Measurements from ENCODE around the gene CD200R1.
A peak's percentile ranks its signal among the peaks of the same experiment; 100 is the strongest.

CD200R1 gene

GRCh38 chr3:112974894-112975293 is at the start of gene CD200R1:
Gene CD200R1 (minus strand): TSS chr3:112975103. CDS start chr3:112974857, 246 bp downstream.
- DNase-seq (ENCODE audit: low read depth in 1 of 2, low spot score in 1 of 2): no peak

GRCh38 chr3:113021471-113021870 is 46.6 kb upstream of the CD200R1 start:
- DNase-seq (ENCODE audit: low read depth in 1 of 2, low spot score in 1 of 2): no peak

GRCh38 chr3:113019182-113020137 is 44.6 kb upstream of the CD200R1 start:
- DNase-seq (ENCODE audit: low read depth in 1 of 2, low spot score in 1 of 2): peak; percentile 62 to 81

DNA sequence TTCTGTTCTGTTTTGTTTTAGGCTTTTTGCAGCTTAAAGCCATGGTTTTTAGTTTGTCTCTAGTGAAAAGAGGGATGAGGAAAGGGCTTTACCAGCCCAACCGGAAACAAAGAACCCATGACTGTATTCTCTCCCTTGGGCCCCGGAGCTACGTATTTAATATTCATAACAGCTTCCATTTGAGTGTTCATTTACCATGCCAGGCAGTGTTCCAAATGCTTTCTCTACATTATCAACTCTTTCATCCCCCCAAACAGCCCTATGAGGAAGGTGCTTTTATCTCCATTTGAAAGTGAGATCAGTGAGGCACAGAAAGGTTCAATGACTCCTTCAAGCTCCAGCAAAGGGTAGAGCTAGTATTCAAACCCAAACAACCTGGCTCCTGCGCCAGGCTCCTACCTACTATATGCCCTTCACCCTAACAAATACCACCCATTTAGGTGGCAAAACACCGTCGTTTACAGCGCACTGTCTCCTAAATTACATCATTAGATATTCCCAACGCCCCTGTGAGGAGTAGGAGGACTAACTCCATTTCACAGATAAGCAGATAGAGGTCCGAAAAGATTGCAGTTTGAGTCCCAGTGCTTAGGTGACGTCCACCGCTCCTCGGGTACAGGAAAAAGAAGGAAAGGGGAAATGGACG is 43.8 kb upstream of the CD200R1 start:
- DNase-seq (ENCODE audit: low read depth in 1 of 2, low spot score in 1 of 2): no peak

- DNase-seq (ENCODE audit: low read depth in 1 of 2, low spot score in 1 of 2): no peak
These were observed 38.7 kb upstream of the CD200R1 start for GRCh38 chr3:113013593-113013992.

GRCh38 chr3:113008117-113008516 is 33.2 kb upstream of the CD200R1 start:
- no peak for DNase-seq (ENCODE audit: low read depth in 1 of 2, low spot score in 1 of 2)

- DNase-seq (ENCODE audit: low read depth in 1 of 2, low spot score in 1 of 2): no peak
These were observed 31.6 kb upstream of the CD200R1 start for GRCh38 chr3:113006359-113007056.

- DNase-seq (ENCODE audit: low read depth in 1 of 2, low spot score in 1 of 2): no peak
These were observed 30.7 kb upstream of the CD200R1 start for GRCh38 chr3:113005611-113006010.

DNA sequence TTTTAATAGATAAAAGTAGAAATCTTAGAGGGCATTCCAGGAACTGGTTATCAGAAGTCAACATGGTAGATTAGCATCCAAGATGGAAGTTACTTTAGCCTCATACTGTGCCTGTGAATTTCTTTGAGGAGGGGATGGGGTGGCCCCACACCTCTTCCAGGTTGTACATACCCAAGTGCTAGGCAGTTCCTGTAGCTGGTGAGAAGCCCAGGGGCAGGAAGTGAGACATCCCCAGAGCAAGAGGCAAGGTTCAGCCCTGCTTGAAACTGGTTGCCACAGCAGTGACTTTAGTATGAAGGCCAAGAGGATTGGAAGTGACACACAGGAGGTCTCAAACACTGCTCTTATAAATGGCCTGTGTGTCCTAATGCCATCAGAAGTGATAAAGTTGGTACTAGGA is 27.8 kb upstream of the CD200R1 start:
- peak in 1 of 2 donors; percentile 17 for DNase-seq (ENCODE audit: low read depth in 1 of 2, low spot score in 1 of 2)

- no peak for DNase-seq (ENCODE audit: low read depth in 1 of 2, low spot score in 1 of 2)
These were observed 27.1 kb upstream of the CD200R1 start for GRCh38 chr3:113002037-113002436.

DNA sequence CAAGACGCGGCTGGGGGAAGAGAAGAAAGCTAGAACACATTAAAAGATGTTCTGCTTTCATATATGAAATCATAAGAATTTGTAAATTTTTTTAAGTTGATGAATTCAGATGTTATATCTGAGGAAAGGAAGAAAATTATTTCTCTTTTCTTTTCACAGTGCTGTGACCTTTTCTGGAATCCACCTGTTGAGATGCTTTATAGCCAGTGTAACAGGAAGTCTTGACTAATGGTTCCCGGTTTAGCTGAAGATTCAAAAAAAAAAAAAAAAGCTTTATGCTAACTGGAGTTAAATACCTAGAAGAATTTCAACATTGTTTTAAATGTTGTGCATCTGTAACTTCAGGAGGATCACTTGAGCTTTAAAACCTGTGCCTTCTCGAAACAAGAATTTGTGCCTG is 25.8 kb upstream of the CD200R1 start:
- DNase-seq (ENCODE audit: low read depth in 1 of 2, low spot score in 1 of 2): no peak

DNA sequence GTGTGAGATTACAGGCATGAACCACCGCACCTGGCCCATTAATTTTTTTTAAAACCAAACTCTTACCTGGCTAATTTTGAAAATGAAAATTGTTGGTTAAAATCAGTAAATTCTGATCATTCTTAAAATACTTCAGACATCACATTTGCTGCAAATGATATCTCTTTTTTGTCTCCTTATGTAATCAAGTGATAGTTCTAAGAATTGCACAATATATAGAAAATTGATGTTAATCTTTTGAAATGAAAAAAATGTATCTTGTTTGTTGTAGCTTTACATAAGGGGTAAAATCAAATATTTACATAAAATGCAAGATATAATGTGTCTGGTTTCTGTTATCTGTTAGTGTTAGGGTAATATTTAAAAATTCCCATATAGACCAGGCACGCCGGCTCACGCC is 20.9 kb upstream of the CD200R1 start:
- no peak for DNase-seq (ENCODE audit: low read depth in 1 of 2, low spot score in 1 of 2)

- DNase-seq (ENCODE audit: low read depth in 1 of 2, low spot score in 1 of 2): peak; percentile 65 to 70
These were observed 16.0 kb upstream of the CD200R1 start, which contains the start of gene GTPBP8 for GRCh38 chr3:112990672-112991602. Gene GTPBP8 (plus strand): TSS chr3:112990984. CDS start chr3:112991000, 16 bp downstream.

GRCh38 chr3:112987710-112988334 is 12.9 kb upstream of the CD200R1 start:
- no peak for DNase-seq (ENCODE audit: low read depth in 1 of 2, low spot score in 1 of 2)

DNA sequence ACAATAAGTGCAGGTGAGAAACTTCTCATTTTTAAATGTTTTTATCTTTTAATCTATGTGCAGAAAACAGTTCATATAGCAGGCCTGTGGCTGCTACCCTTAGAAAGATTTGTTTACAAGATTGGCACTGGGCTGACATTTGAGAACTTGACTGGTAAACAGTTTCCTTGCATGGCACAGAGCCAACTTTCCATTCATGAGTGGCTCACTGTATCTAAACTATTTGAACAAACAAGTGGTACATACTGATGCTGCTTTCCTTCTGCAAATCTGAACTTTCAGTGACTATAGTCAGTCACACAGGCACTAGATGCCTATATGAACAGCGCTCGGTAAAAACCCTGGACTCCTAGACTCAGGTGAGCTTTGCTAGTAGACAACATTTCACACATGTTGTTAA is 9.6 kb upstream of the CD200R1 start:
- DNase-seq (ENCODE audit: low read depth in 1 of 2, low spot score in 1 of 2): no peak

- no peak for DNase-seq (ENCODE audit: low read depth in 1 of 2, low spot score in 1 of 2)
These were observed 7.8 kb upstream of the CD200R1 start for GRCh38 chr3:112982710-112983109.

DNA sequence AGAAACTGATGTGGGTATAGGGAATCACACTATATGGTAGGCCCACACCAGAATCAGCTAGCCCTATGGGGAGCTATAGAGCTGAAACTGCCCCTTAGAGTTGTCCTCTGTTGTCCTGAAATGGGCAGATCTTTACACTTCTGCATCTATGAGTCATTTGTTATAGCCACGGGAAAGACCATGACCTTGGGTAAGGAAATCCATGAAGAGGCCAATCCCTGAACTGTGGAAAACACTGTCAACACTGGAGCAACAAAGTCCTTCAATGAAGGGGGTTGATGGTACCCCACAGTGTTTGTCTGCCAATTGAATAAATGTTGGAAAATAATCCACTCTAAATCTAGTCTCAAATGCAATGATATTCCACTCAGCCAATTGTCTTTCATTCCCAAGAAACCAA is 5.2 kb upstream of the CD200R1 start:
- no peak for DNase-seq (ENCODE audit: low read depth in 1 of 2, low spot score in 1 of 2)

DNA sequence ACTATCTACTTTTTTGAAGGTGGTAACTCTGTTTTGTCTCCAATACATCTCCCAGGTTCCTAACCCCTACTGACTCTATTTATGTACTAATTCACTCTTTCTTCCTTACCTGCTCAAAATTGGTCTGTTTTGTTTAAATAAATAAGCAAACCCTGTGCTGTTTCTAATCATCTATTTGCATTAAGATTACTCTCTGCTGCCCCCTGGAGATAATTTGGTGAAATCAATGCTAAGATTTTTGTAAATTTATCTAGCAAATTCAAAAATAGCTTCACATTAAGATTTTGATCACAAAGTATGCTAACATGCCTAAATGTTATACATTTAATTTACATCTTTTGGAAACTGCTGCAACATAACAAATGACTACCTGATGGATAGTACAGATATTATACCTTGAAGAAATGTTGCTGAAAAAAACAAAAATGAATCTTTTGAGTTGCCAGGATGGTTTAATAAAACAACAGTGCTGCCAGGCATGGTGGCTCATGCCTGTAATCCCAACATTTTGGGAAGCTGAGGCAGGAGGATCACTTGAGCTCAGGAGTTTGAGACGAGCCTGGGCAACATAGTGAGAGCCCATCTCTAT is 4.4 kb upstream of the CD200R1 start:
- no peak for DNase-seq (ENCODE audit: low read depth in 1 of 2, low spot score in 1 of 2)

- no peak for DNase-seq (ENCODE audit: low read depth in 1 of 2, low spot score in 1 of 2)
These were observed 2.0 kb upstream of the CD200R1 start for GRCh38 chr3:112976953-112977352.

DNA sequence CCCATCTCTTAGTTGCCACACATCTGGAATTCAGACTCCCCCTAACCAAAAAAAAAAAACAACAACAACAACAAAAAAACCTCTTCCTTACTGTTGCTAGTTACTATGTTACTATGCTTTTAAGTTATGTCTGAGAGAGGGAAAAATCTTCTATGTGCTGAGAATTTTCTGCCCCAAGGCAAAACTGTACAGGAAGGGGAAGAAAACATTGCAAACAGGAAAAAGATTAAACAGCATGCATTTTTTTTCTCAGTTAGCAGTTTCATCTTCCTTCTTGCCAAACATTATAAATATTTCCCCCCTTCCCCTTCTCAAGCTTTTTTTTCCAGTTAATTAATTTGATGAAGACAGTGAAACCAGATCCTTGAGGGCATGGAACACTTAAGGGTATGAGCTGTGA is 1.1 kb upstream of the CD200R1 start:
- no peak for DNase-seq (ENCODE audit: low read depth in 1 of 2, low spot score in 1 of 2)
